Measurements from ENCODE around the gene MEGF10.

MEGF10 gene

GRCh38 chr5:127451096-127451495, 160.5 kb downstream of the MEGF10 start:
- DNase-seq = no peak

- no peak for DNase-seq
Observed at GRCh38 chr5:127452626-127453025, 162.0 kb downstream of the MEGF10 start.

- DNase-seq = no peak
Observed at GRCh38 chr5:127471211-127471610, 180.6 kb downstream of the MEGF10 start.

- no peak for DNase-seq
Observed at GRCh38 chr5:127472700-127473099, 182.1 kb downstream of the MEGF10 start.

- no peak for DNase-seq
Observed at GRCh38 chr5:127486471-127486870, 195.9 kb downstream of the MEGF10 start.

- DNase-seq = no peak
Observed at GRCh38 chr5:127492854-127493738, 202.5 kb downstream of the MEGF10 start.

GRCh38 chr5:127498548-127498947, 208.0 kb downstream of the MEGF10 start:
- DNase-seq = no peak

- no peak for DNase-seq
Observed at GRCh38 chr5:127505905-127506304, 215.3 kb downstream of the MEGF10 start.

GRCh38 chr5:127506616-127507015, 216.0 kb downstream of the MEGF10 start:
- DNase-seq = no peak

GRCh38 chr5:127508644-127509373, 218.2 kb downstream of the MEGF10 start:
- no peak for DNase-seq

All from stimulated activated naive CD4-positive, alpha-beta T cell treated with Interleukin-2 at 50 U/mL for 16 hours (primary cell).